Left lung (tissue), 10 donors: ENCODE data around the gene PDZD8. TPM values are rescaled to one million over a fixed set of nuclear protein-coding genes. Genes with fewer than 3 reads are reported as not detected.

ENCODE experiments used
- ATAC-seq: fragments of 200-7000 bp; cut with Tn5 transposase; one replicate; pipeline ENCODE4 v1.9.1; 2020; ENCODE audit warnings: moderate library complexity
- DNase-seq, 4 donors: peaks; one replicate each; pipeline ENCODE4 v3.0.0-alpha.2; 2013 to 2020
- H3K27ac ChIP-seq, 2 donors: fragments of 200-600 bp; sonication (generic) in 1 of 2; one replicate each; pipeline versions ENCODE4 v1.5.0 to v1.8.0; 2020 to 2021
- H3K27me3 ChIP-seq, 2 donors: fragments of 200-600 bp; sonication (generic) in 1 of 2; one replicate each; pipeline versions ENCODE4 v1.5.0 to v1.8.0; 2020 to 2021
- H3K36me3 ChIP-seq, 2 donors: fragments of 200-600 bp; sonication (generic) in 1 of 2; one replicate each; pipeline versions ENCODE4 v1.5.0 to v1.8.0; 2020 to 2021
- H3K4me1 ChIP-seq, 2 donors: fragments of 200-600 bp; one replicate each; pipeline ENCODE4 v1.8.0; 2021
- H3K4me3 ChIP-seq, 2 donors: fragments of 200-600 bp; sonication (generic) in 1 of 2; one replicate each; pipeline versions ENCODE4 v1.5.0 to v1.8.0; 2020 to 2021; ENCODE audit warnings: mild to moderate bottlenecking in 1 of 2
- H3K9me3 ChIP-seq, 2 donors: fragments of 200-600 bp; sonication (generic) in 1 of 2; one replicate each; pipeline versions ENCODE4 v1.5.0 to v1.8.0; 2020 to 2021
- intact Hi-C, 2 donors: fragments of 100-400 bp; cut with DNase I; formaldehyde crosslinking; loops; one replicate each; pipeline versions ENCODE4 v1.11.2 to v1.14.2; 2022
- polyA plus RNA-seq, 6 donors: library from polyadenylated mRNA; unstranded; fragments of 120-200 nt; gene quantifications; one replicate each; pipeline ENCODE4 v1.2.1, GENCODE V29; 2013; ENCODE audit not compliant: insufficient read length in 6 of 6
- total RNA-seq, 2 donors: library from RNA; stranded (reverse); fragmentation: NEBNext Ultra II Directional; extraction: Animal tissue kit (Norgen Biotek cat#: 25700); gene quantifications; one replicate each; pipeline ENCODE4 v1.2.1, GENCODE V29; 2021
- TF ChIP-seq, protein P1 (sequence below), 2 donors: fragments of 200-600 bp; sonication (generic) in 1 of 2; IDR thresholded peaks; one replicate each; pipeline versions ENCODE4 v1.5.0 to v1.8.0; 2021; ENCODE audit warnings: antibody characterized with exemption in 2 of 2
- donor health status: DM: no; HTN: yes; CAD: no.
- donor health status: DM: no; HTN: no; CAD: no.

PDZD8 gene
- total and polyA plus RNA-seq, 8 donors, result 24.2 to 38.2 (median 29.6) TPM

DNA sequence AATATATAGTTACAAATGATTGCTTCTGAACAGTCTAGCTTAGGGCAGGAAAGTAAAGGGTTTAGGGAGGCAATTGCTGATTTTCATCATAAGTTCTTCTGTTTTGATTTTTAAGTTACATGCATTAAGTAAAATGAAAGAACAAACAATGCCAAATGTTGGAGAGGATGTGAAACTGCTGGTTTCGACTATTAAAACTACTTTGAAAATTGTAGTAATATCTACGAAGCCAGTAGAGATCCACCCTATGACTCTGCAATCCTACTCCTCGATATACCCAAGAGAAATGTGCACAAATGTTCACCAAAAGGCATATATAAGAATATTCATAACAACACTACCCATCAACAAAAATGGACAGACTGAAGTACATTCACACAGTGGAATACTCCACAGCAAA is 24.3 kb downstream of the PDZD8 start:
- H3K36me3 ChIP-seq, result no peaks in the 10 kb centered on the region
- H3K9me3 ChIP-seq, result no peaks in the 10 kb centered on the region
- no peak for DNase-seq
- TF ChIP-seq, protein P1, sequence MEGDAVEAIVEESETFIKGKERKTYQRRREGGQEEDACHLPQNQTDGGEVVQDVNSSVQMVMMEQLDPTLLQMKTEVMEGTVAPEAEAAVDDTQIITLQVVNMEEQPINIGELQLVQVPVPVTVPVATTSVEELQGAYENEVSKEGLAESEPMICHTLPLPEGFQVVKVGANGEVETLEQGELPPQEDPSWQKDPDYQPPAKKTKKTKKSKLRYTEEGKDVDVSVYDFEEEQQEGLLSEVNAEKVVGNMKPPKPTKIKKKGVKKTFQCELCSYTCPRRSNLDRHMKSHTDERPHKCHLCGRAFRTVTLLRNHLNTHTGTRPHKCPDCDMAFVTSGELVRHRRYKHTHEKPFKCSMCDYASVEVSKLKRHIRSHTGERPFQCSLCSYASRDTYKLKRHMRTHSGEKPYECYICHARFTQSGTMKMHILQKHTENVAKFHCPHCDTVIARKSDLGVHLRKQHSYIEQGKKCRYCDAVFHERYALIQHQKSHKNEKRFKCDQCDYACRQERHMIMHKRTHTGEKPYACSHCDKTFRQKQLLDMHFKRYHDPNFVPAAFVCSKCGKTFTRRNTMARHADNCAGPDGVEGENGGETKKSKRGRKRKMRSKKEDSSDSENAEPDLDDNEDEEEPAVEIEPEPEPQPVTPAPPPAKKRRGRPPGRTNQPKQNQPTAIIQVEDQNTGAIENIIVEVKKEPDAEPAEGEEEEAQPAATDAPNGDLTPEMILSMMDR (IDR thresholded peaks at IDR 0.05), result no peak
- intact Hi-C loops, result no loop called here
- no peak overlapping the region for H3K4me3 ChIP-seq
- H3K27ac ChIP-seq, result no peak overlapping the region
- no peak for ATAC-seq
- peaks cover 2 to 59% of the 10 kb centered on the region in 2 donors for H3K4me1 ChIP-seq
- no peaks in the 10 kb centered on the region for H3K27me3 ChIP-seq

DNA sequence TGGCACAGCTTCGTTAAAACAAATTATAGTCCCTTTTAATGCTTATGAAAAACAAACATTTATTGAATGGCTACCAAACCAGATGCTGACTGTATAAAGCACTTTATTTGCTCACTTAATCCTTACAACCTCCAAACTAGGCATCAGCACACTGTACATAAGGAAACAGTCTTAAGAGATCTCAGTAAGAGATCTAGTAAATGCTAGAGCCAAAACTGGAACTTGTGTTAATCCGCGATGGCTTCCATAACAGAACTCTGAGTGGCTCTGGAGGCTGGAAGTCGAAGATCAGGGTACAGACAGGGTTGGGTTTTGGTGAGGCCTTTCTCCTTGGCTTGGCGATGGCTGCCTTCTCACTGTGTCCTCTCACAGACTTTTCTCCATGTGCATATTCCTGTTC is 27.0 kb downstream of the PDZD8 start:
- Histone ChIP-seq H3K36me3 (no peaks in the 10 kb centered on the region), H3K9me3 (no peaks in the 10 kb centered on the region), H3K4me1 (peaks cover 0 to 46% of the 10 kb centered on the region in 2 donors), H3K4me3 (no peak overlapping the region), H3K27ac (no peak overlapping the region), H3K27me3 (no peaks in the 10 kb centered on the region)
- TF ChIP-seq, protein P1 (IDR thresholded peaks at IDR 0.05), result no peak
- no peak for DNase-seq
- intact Hi-C loops, result no loop called here
- ATAC-seq, result no peak

GRCh38 chr10:117346574-117346973 is 28.7 kb downstream of the PDZD8 start:
- no peaks in the 10 kb centered on the region for H3K36me3 ChIP-seq
- no peak for DNase-seq
- intact Hi-C loops, result no loop called here
- no peak overlapping the region for H3K4me3 ChIP-seq
- no peaks in the 10 kb centered on the region for H3K27me3 ChIP-seq
- no peak for ATAC-seq
- peaks cover 5 to 48% of the 10 kb centered on the region in 2 donors for H3K4me1 ChIP-seq
- no peaks in the 10 kb centered on the region for H3K9me3 ChIP-seq
- H3K27ac ChIP-seq, result no peak overlapping the region
- TF ChIP-seq, protein P1 (IDR thresholded peaks at IDR 0.05), result no peak

GRCh38 chr10:117345143-117345542 is 30.1 kb downstream of the PDZD8 start:
- no peak for DNase-seq
- Histone ChIP-seq H3K4me3 (no peak overlapping the region), H3K27ac (no peak overlapping the region), H3K27me3 (no peaks in the 10 kb centered on the region), H3K9me3 (no peaks in the 10 kb centered on the region), H3K36me3 (no peaks in the 10 kb centered on the region), H3K4me1 (peaks cover 5 to 36% of the 10 kb centered on the region in 2 donors)
- ATAC-seq, result peak; percentile 87
- TF ChIP-seq, protein P1 (IDR thresholded peaks at IDR 0.05), result no peak
- intact Hi-C loops, result no loop called here

DNA sequence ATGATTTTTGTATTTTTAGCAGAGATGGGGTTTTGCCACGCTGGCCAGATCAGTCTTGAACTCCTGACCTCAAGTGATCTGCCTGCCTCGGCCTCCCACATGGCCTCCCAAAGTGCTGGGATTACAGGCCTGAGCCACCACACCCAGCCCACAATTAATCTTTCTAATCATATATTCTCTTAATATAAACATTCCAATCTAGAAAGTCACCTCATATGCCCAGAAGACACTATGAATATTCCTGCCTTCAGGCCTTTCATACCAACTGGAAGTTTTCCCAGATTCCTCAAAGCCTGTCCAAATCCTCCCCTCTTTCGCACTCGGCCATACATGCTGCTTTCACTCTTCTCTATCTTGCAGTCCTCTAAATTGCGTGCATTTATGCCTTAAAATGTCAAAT is 32.6 kb downstream of the PDZD8 start:
- Histone ChIP-seq H3K27ac (peak overlapping the region in 1 of 2 donors; percentile 31), H3K27me3 (no peaks in the 10 kb centered on the region), H3K4me3 (no peak overlapping the region), H3K36me3 (no peaks in the 10 kb centered on the region), H3K4me1 (peaks cover 5 to 29% of the 10 kb centered on the region in 2 donors), H3K9me3 (no peaks in the 10 kb centered on the region)
- ATAC-seq, result no peak
- no peak for DNase-seq
- TF ChIP-seq, protein P1 (IDR thresholded peaks at IDR 0.05), result no peak
- intact Hi-C loops, result no loop called here
